Measurements from ENCODE around the gene ZNF790.

Gene ZNF790

DNA sequence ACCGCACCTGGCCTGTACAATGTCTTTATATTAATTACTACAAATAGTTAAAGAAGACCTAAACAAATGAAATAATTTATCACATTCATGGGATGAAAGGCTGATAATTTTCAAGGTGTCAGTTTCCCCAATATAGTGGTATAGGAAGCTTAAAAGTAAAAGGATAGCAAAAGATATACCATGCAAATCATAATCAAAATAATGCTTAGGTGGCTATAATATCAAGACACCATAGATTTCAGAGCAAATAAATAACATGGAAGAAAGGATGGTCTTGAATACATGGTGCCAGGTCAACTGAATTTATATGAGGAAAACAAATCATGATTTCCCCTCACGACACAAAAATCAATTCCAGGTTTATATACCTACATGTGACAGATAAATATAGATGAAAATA lies 4.8 kb downstream of the ZNF790 start:
- no peak for TF ChIP-seq TCF12 (IDR thresholded peaks at IDR 0.05; ENCODE audit: low read depth)
- TF ChIP-seq EGR1 (IDR thresholded peaks at IDR 0.05): no peak
- TF ChIP-seq, protein P1, sequence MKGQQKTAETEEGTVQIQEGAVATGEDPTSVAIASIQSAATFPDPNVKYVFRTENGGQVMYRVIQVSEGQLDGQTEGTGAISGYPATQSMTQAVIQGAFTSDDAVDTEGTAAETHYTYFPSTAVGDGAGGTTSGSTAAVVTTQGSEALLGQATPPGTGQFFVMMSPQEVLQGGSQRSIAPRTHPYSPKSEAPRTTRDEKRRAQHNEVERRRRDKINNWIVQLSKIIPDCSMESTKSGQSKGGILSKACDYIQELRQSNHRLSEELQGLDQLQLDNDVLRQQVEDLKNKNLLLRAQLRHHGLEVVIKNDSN (IDR thresholded peaks at IDR 0.05): no peak
- no peak for TF ChIP-seq FOXM1 (IDR thresholded peaks at IDR 0.05; ENCODE audit: borderline replicate concordance, low read depth)
- no peak for TF ChIP-seq RAD21 (IDR thresholded peaks at IDR 0.05; ENCODE audit: low read depth)
- TF ChIP-seq, protein P2, sequence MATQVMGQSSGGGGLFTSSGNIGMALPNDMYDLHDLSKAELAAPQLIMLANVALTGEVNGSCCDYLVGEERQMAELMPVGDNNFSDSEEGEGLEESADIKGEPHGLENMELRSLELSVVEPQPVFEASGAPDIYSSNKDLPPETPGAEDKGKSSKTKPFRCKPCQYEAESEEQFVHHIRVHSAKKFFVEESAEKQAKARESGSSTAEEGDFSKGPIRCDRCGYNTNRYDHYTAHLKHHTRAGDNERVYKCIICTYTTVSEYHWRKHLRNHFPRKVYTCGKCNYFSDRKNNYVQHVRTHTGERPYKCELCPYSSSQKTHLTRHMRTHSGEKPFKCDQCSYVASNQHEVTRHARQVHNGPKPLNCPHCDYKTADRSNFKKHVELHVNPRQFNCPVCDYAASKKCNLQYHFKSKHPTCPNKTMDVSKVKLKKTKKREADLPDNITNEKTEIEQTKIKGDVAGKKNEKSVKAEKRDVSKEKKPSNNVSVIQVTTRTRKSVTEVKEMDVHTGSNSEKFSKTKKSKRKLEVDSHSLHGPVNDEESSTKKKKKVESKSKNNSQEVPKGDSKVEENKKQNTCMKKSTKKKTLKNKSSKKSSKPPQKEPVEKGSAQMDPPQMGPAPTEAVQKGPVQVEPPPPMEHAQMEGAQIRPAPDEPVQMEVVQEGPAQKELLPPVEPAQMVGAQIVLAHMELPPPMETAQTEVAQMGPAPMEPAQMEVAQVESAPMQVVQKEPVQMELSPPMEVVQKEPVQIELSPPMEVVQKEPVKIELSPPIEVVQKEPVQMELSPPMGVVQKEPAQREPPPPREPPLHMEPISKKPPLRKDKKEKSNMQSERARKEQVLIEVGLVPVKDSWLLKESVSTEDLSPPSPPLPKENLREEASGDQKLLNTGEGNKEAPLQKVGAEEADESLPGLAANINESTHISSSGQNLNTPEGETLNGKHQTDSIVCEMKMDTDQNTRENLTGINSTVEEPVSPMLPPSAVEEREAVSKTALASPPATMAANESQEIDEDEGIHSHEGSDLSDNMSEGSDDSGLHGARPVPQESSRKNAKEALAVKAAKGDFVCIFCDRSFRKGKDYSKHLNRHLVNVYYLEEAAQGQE (IDR thresholded peaks at IDR 0.05; ENCODE audit: low read depth): no peak
- no peak for TF ChIP-seq TAF1 (IDR thresholded peaks at IDR 0.05; ENCODE audit: low read depth)
- TF ChIP-seq ZBTB7A (IDR thresholded peaks at IDR 0.05; ENCODE audit: low read depth): no peak
- TF ChIP-seq EP300 (IDR thresholded peaks at IDR 0.05; ENCODE audit: borderline replicate concordance): no peak
- no peak for TF ChIP-seq YY1 (IDR thresholded peaks at IDR 0.05; ENCODE audit: low read depth)
- no peak for TF ChIP-seq CREB1 (IDR thresholded peaks at IDR 0.05; ENCODE audit: low read depth)
- no peak for TF ChIP-seq NFIC (IDR thresholded peaks at IDR 0.05)
- TF ChIP-seq, protein P3, sequence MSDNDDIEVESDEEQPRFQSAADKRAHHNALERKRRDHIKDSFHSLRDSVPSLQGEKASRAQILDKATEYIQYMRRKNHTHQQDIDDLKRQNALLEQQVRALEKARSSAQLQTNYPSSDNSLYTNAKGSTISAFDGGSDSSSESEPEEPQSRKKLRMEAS (IDR thresholded peaks at IDR 0.05): no peak
- TF ChIP-seq CEBPB (IDR thresholded peaks at IDR 0.05): no peak
- TF ChIP-seq TEAD4 (IDR thresholded peaks at IDR 0.05): no peak

DNA sequence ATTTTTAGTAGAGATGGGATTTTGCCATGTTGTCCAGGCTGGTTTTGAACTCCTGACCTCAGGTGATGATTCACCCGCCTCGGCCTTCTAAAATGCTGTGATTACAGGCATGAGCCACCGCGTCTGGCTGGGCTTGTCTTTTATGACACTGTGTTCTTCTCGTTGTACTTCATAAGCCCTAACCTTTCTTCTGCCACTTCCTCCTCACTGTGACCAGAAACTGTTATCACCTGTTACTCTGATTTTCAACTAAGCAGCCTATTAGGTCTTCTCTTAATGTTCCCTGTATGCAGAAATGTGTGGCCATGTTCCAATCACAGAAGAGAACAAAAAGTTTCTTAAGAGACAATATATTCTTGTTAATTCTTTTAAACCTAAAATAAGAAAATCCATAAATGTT lies 16.4 kb downstream of the ZNF790 start:
- TF ChIP-seq EGR1 (IDR thresholded peaks at IDR 0.05) (no peak), TCF12 (IDR thresholded peaks at IDR 0.05; ENCODE audit: low read depth) (no peak), ZBTB7A (IDR thresholded peaks at IDR 0.05; ENCODE audit: low read depth) (no peak), TEAD4 (IDR thresholded peaks at IDR 0.05) (no peak), YY1 (IDR thresholded peaks at IDR 0.05; ENCODE audit: low read depth) (no peak), FOXM1 (IDR thresholded peaks at IDR 0.05; ENCODE audit: borderline replicate concordance, low read depth) (no peak), CREB1 (IDR thresholded peaks at IDR 0.05; ENCODE audit: low read depth) (no peak), EP300 (IDR thresholded peaks at IDR 0.05; ENCODE audit: borderline replicate concordance) (no peak), TAF1 (IDR thresholded peaks at IDR 0.05; ENCODE audit: low read depth) (no peak), NFIC (IDR thresholded peaks at IDR 0.05) (no peak), RAD21 (IDR thresholded peaks at IDR 0.05; ENCODE audit: low read depth) (no peak), CEBPB (IDR thresholded peaks at IDR 0.05) (no peak)
- TF ChIP-seq, protein P3 (IDR thresholded peaks at IDR 0.05): no peak
- TF ChIP-seq, protein P1 (IDR thresholded peaks at IDR 0.05): no peak
- TF ChIP-seq, protein P2 (IDR thresholded peaks at IDR 0.05; ENCODE audit: low read depth): no peak

DNA sequence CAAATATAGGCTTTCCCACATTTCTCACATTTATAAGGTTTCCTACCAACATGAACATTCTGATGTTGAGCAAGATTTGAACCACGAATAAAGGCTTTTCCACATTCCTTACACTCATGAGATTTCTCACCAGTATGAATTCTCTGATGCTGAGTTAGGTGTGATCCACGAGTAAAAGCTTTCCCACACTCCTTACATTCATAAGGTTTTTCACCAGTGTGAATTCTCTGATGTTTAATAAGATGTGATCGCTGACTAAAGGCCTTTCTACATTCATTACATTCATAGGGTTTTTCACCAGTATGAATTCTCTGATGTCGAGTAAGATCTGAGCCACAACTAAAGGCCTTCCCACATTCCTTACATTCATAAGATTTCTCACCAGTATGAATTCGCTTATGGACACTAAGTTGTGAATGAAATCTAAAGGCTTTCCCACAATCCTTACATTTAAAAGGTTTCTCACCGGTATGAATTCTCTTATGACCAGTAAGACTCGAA lies 19.0 kb downstream of the ZNF790 start:
- TF ChIP-seq YY1 (IDR thresholded peaks at IDR 0.05; ENCODE audit: low read depth) (no peak), TCF12 (IDR thresholded peaks at IDR 0.05; ENCODE audit: low read depth) (no peak), RAD21 (IDR thresholded peaks at IDR 0.05; ENCODE audit: low read depth) (no peak), EGR1 (IDR thresholded peaks at IDR 0.05) (no peak), TEAD4 (IDR thresholded peaks at IDR 0.05) (no peak), TAF1 (IDR thresholded peaks at IDR 0.05; ENCODE audit: low read depth) (no peak), CEBPB (IDR thresholded peaks at IDR 0.05) (no peak), EP300 (IDR thresholded peaks at IDR 0.05; ENCODE audit: borderline replicate concordance) (no peak)
- TF ChIP-seq, protein P1 (IDR thresholded peaks at IDR 0.05): no peak

DNA sequence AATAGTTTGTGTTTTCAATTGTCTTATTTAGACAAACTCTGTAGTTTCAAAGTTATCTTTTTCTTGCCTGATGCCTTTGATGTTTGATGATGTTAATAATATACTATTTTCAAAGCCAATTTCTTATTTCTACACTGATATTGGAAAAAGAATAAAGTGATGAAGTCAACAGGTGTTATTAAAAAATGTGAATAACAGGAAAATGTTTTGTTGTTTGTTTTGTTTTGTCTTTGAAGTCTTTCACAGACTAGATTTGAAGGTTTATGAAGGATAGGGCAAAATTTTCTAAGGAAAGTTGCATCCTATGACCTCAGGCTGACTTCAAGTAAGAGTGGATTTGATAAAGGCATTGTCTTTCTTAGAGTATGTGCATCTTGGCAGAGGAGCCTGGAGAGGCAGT lies 31.2 kb downstream of the ZNF790 start:
- TF ChIP-seq, protein P3 (IDR thresholded peaks at IDR 0.05): no peak
- no peak for TF ChIP-seq EP300 (IDR thresholded peaks at IDR 0.05; ENCODE audit: borderline replicate concordance)
- TF ChIP-seq, protein P1 (IDR thresholded peaks at IDR 0.05): no peak
- no peak for TF ChIP-seq RAD21 (IDR thresholded peaks at IDR 0.05; ENCODE audit: low read depth)
- TF ChIP-seq TAF1 (IDR thresholded peaks at IDR 0.05; ENCODE audit: low read depth): no peak
- TF ChIP-seq YY1 (IDR thresholded peaks at IDR 0.05; ENCODE audit: low read depth): no peak
- TF ChIP-seq ZBTB7A (IDR thresholded peaks at IDR 0.05; ENCODE audit: low read depth): no peak
- no peak for TF ChIP-seq NFIC (IDR thresholded peaks at IDR 0.05)
- TF ChIP-seq, protein P2 (IDR thresholded peaks at IDR 0.05; ENCODE audit: low read depth): no peak
- TF ChIP-seq TEAD4 (IDR thresholded peaks at IDR 0.05): no peak
- no peak for TF ChIP-seq TCF12 (IDR thresholded peaks at IDR 0.05; ENCODE audit: low read depth)
- TF ChIP-seq EGR1 (IDR thresholded peaks at IDR 0.05): no peak
- no peak for TF ChIP-seq CEBPB (IDR thresholded peaks at IDR 0.05)
- no peak for TF ChIP-seq CREB1 (IDR thresholded peaks at IDR 0.05; ENCODE audit: low read depth)
- no peak for TF ChIP-seq FOXM1 (IDR thresholded peaks at IDR 0.05; ENCODE audit: borderline replicate concordance, low read depth)

Measured in Ishikawa (cell line).